Lower lobe of right lung (tissue), 2 donors: ENCODE results near the gene NPTX1. TPM values are rescaled to one million over a fixed set of nuclear protein-coding genes. Genes with fewer than 3 reads are reported as not detected.

Experiments used
- ATAC-seq, 2 donors: fragments of 200-7000 bp; cut with Tn5 transposase; one replicate each; pipeline ENCODE4 v1.9.1; 2020 to 2022; ENCODE audit warnings: mild to moderate bottlenecking in 2 of 2, moderate library complexity in 2 of 2
- DNase-seq: peaks from one replicate; pipeline ENCODE4 v3.0.0-alpha.2; 2020
- H3K27ac ChIP-seq: fragments of 200-600 bp; one replicate; pipeline ENCODE4 v1.8.0; 2022
- H3K27me3 ChIP-seq: fragments of 200-600 bp; one replicate; pipeline ENCODE4 v1.8.0; 2022; ENCODE audit warnings: low read depth
- H3K36me3 ChIP-seq: fragments of 200-600 bp; one replicate; pipeline ENCODE4 v1.8.0; 2022; ENCODE audit warnings: mild to moderate bottlenecking
- H3K4me1 ChIP-seq: fragments of 200-600 bp; one replicate; pipeline ENCODE4 v1.8.0; 2022
- H3K4me3 ChIP-seq: fragments of 200-600 bp; one replicate; pipeline ENCODE4 v1.8.0; 2022; ENCODE audit warnings: mild to moderate bottlenecking
- H3K9me3 ChIP-seq: fragments of 200-600 bp; one replicate; pipeline ENCODE4 v1.8.0; 2022
- intact Hi-C: fragments of 100-400 bp; cut with DNase I; formaldehyde crosslinking; loops from one replicate; pipeline ENCODE4 v1.11.0; 2022
- total RNA-seq: library from RNA; stranded (reverse); fragmentation: NEBNext Ultra II Directional; extraction: Animal tissue kit (Norgen Biotek cat#: 25700); gene quantifications from one replicate; pipeline ENCODE4 v1.2.1, GENCODE V29; 2021
- TF ChIP-seq, protein P1 (sequence below): fragments of 200-600 bp; IDR thresholded peaks from one replicate; pipeline ENCODE4 v1.8.0; 2022; ENCODE audit warnings: antibody characterized with exemption, mild to moderate bottlenecking
- donor health status: DM: no; HTN: yes; CAD: no; lungs with severe emphysema.

The NPTX1 gene
- total RNA-seq, 1 donor from 2014 or later: 2.1 TPM

DNA sequence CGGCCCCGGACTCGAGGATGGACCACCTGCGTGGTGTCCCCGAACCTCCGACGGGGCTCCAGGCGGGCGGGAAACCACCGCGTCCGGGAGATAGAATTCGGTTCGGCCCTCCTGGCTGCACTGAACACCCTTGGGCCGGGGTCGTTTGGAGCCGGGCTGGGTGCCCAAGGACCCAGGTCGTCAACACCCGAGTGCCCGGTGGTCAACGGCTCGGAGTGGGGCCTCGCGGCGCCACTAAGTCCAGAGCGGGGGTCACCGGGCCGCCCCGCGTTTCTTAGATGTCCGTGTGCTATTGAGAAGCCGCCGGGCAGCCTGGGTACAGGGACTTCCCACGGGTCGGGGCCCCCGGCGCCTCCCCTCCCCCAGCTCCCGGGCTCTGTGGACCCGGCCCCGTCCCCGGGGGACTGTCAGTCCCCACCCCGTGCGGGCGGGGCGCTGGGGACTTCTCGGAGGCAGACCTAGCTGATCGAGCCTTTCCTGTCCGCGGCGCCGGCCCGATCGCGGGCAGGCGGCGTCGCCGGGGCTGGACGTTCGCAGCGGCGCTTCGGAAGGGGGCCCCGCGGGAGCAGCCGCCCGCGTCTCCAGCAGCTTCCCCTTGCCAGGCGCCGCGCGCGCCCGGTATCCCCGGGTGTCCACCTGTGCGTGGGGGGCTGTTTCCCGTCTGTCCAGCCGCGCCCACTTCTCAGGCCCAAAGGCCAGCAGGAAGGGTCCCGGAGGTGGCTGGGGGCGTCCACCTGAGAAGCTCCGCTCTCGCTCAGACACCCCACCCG is 655 bp upstream of the NPTX1 start:
- TF ChIP-seq, protein P1, sequence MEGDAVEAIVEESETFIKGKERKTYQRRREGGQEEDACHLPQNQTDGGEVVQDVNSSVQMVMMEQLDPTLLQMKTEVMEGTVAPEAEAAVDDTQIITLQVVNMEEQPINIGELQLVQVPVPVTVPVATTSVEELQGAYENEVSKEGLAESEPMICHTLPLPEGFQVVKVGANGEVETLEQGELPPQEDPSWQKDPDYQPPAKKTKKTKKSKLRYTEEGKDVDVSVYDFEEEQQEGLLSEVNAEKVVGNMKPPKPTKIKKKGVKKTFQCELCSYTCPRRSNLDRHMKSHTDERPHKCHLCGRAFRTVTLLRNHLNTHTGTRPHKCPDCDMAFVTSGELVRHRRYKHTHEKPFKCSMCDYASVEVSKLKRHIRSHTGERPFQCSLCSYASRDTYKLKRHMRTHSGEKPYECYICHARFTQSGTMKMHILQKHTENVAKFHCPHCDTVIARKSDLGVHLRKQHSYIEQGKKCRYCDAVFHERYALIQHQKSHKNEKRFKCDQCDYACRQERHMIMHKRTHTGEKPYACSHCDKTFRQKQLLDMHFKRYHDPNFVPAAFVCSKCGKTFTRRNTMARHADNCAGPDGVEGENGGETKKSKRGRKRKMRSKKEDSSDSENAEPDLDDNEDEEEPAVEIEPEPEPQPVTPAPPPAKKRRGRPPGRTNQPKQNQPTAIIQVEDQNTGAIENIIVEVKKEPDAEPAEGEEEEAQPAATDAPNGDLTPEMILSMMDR: no peak
- peak overlapping the region; percentile 42 for H3K4me3 ChIP-seq
- no peak overlapping the region for H3K27ac ChIP-seq
- no peaks in the 10 kb centered on the region for H3K9me3 ChIP-seq
- ATAC-seq (no peak), DNase-seq (no peak)
- no peaks in the 10 kb centered on the region for H3K36me3 ChIP-seq
- peaks cover 46% of the 10 kb centered on the region for H3K4me1 ChIP-seq
- H3K27me3 ChIP-seq: peaks cover 95% of the 10 kb centered on the region
- intact Hi-C loops: no loop called here

DNA sequence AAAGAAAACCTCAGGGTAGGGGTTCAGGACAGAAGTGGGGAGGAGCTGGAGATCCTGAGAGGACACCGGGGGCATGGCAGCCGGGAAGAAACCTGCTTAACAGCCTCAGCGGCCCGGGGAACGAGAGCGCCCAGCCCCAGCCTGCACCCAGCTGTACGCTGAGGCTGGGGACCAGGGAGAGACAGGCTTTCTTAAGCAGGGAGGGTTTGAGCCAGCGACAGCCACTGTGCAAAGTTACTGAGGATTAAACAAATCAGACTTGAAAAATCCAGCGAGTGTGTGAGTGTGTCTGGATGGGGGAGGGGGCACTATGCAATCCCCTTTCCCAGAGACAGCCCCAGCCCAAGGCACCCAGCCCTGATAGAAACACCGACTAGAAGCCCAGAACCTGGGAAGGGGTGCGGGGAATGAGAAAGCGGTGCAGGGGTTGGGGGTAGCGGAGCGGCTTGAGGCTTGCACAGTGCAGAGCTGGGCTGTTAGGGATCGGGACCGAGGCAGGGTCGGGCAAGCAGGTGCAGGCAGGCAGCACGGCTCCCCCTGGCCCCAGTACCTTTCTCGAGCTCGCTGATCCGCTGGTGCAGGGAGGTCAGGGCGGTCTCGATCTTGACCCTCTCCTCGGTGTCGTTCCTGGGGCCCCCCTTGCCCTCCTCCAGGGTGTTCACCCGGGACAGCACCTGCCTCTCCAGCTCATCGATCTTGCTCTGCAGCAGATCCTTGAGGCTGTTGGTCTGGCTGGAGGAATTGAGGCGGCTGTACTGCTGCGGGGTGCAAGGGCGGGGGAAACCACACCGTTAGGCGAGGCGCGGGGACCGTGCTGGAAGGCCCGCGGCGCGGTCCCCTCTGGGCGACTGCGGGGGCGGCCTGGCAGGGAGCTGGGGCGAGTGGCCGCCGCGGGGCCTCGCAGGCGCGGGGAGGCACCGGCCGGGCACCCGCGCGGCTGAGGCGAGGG is 1.2 kb downstream of the NPTX1 start:
- no peaks in the 10 kb centered on the region for H3K36me3 ChIP-seq
- intact Hi-C loops: no loop called here
- DNase-seq (no peak), ATAC-seq (no peak)
- H3K9me3 ChIP-seq: no peaks in the 10 kb centered on the region
- H3K27ac ChIP-seq: no peak overlapping the region
- H3K27me3 ChIP-seq: peaks cover 94% of the 10 kb centered on the region
- H3K4me1 ChIP-seq: peaks cover 46% of the 10 kb centered on the region
- TF ChIP-seq, protein P1: no peak
- H3K4me3 ChIP-seq: peak overlapping the region; percentile 40

- H3K4me1 ChIP-seq: peaks cover 46% of the 10 kb centered on the region
- peaks cover 94% of the 10 kb centered on the region for H3K27me3 ChIP-seq
- DNase-seq (no peak), ATAC-seq (no peak)
- H3K4me3 ChIP-seq: no peak overlapping the region
- H3K9me3 ChIP-seq: no peaks in the 10 kb centered on the region
- H3K27ac ChIP-seq: no peak overlapping the region
- TF ChIP-seq, protein P1: no peak
- no peaks in the 10 kb centered on the region for H3K36me3 ChIP-seq
- intact Hi-C loops: no loop called here
These were observed 2.0 kb downstream of the NPTX1 start for GRCh38 chr17:80474231-80474960.

GRCh38 chr17:80473701-80474100 is 2.7 kb downstream of the NPTX1 start:
- H3K4me3 ChIP-seq: no peak overlapping the region
- H3K27me3 ChIP-seq: peaks cover 93% of the 10 kb centered on the region
- TF ChIP-seq, protein P1: no peak
- H3K9me3 ChIP-seq: no peaks in the 10 kb centered on the region
- H3K36me3 ChIP-seq: no peaks in the 10 kb centered on the region
- H3K27ac ChIP-seq: no peak overlapping the region
- DNase-seq (no peak), ATAC-seq (no peak)
- intact Hi-C loops: no loop called here
- H3K4me1 ChIP-seq: peaks cover 42% of the 10 kb centered on the region

GRCh38 chr17:80472996-80473395 is 3.4 kb downstream of the NPTX1 start:
- Histone ChIP-seq H3K27ac (no peak overlapping the region), H3K9me3 (no peaks in the 10 kb centered on the region), H3K4me1 (peaks cover 35% of the 10 kb centered on the region), H3K4me3 (no peak overlapping the region), H3K36me3 (no peaks in the 10 kb centered on the region), H3K27me3 (peaks cover 93% of the 10 kb centered on the region)
- TF ChIP-seq, protein P1: no peak
- DNase-seq (no peak), ATAC-seq (no peak)
- intact Hi-C loops: no loop called here
